ENCODE results near the gene ZNF304. TPM values are rescaled to one million over a fixed set of nuclear protein-coding genes. Genes with fewer than 3 reads are reported as not detected.
A peak's percentile ranks its signal among the peaks of the same experiment; 100 is the strongest.

The ZNF304 gene
- total and polyA plus RNA-seq, 2 experiments from 2014 or later, result 3.5 to 12.4 TPM

GRCh38 chr19:57321116-57321515 is 30.0 kb upstream of the ZNF304 start (continued):
- TF ChIP-seq ZNF462 (CRISPR knock-in tag; IDR thresholded peaks at IDR 0.05) (no peak), EZH2 (IDR thresholded peaks at IDR 0.05; ENCODE audit: low read depth, unreplicated experiment) (no peak), CREB1 (CRISPR knock-in tag; IDR thresholded peaks at IDR 0.05; ENCODE audit: low read depth) (no peak), NANOG (IDR thresholded peaks at IDR 0.05; ENCODE audit: borderline replicate concordance) (no peak), JUNB (IDR thresholded peaks at IDR 0.05; ENCODE audit: unreplicated experiment) (no peak), EZH2phosphoT487 (IDR thresholded peaks at IDR 0.05; ENCODE audit: unreplicated experiment) (no peak), STAT1 (IDR thresholded peaks at IDR 0.05; ENCODE audit: unreplicated experiment) (no peak), ZNF114 (CRISPR knock-in tag; IDR thresholded peaks at IDR 0.05) (no peak), ETS1 (IDR thresholded peaks at IDR 0.05) (no peak)

- H3K27me3 Mint-ChIP-seq (ENCODE audit: insufficient read depth, low read depth, poor library complexity), result peaks cover 9% of the 10 kb centered on the region
- Histone ChIP-seq H3F3A (replicated peaks; ENCODE audit: low read depth) (peaks cover 12% of the 10 kb centered on the region; the same call in 1 of the 2 replicates), H3K79me2 (replicated peaks; ENCODE audit: insufficient read depth) (peaks cover 28% of the 10 kb centered on the region), H3K27ac (ENCODE audit: low read depth) (no peak overlapping the region), H3K4me2 (peak overlapping the region; percentile 99), H2AFZ (no peak overlapping the region), H3K9me2 (ENCODE audit: insufficient read depth) (no peaks in the 10 kb centered on the region), H3K4me1 (ENCODE audit: insufficient read depth) (peaks cover 13% of the 10 kb centered on the region), H3K27me3 (ENCODE audit: insufficient read depth) (peaks cover 17% of the 10 kb centered on the region), H3K36me3 (ENCODE audit: insufficient read depth) (peaks cover 8% of the 10 kb centered on the region; the same call in 1 of the 2 replicates), H3K4me3 (peak overlapping the region; percentile 91), H4K20me1 (replicated peaks; ENCODE audit: insufficient read depth) (no peaks in the 10 kb centered on the region)
- H3K9me3 Mint-ChIP-seq, result no peaks in the 10 kb centered on the region
- peak overlapping the region; percentile 88 for H3K4me3 Mint-ChIP-seq
- peaks cover 16% of the 10 kb centered on the region; the same call in 2 of the 3 replicates for H3K4me1 Mint-ChIP-seq
- ATAC-seq (no peak), DNase-seq (ENCODE audit: low spot score) (no peak)
- H3K27ac Mint-ChIP-seq, result no peak overlapping the region
- peaks cover 33% of the 10 kb centered on the region for H3K36me3 Mint-ChIP-seq (ENCODE audit: low read depth)
- TF ChIP-seq JUNB (IDR thresholded peaks at IDR 0.05; ENCODE audit: unreplicated experiment) (no peak), ZNF462 (CRISPR knock-in tag; IDR thresholded peaks at IDR 0.05) (no peak), NANOG (IDR thresholded peaks at IDR 0.05; ENCODE audit: borderline replicate concordance) (no peak), CREB1 (CRISPR knock-in tag; IDR thresholded peaks at IDR 0.05; ENCODE audit: low read depth) (no peak), STAT1 (IDR thresholded peaks at IDR 0.05; ENCODE audit: unreplicated experiment) (no peak)
Observed at GRCh38 chr19:57321751-57322150, 29.3 kb upstream of the ZNF304 start.

Data from GM23338 (cell line).